ENCODE data around the gene KCNJ9. TPM values are rescaled to one million over a fixed set of nuclear protein-coding genes. Genes with fewer than 3 reads are reported as not detected.

The KCNJ9 gene
- total RNA-seq, 2 experiments from 2014 or later, result not detected

DNA sequence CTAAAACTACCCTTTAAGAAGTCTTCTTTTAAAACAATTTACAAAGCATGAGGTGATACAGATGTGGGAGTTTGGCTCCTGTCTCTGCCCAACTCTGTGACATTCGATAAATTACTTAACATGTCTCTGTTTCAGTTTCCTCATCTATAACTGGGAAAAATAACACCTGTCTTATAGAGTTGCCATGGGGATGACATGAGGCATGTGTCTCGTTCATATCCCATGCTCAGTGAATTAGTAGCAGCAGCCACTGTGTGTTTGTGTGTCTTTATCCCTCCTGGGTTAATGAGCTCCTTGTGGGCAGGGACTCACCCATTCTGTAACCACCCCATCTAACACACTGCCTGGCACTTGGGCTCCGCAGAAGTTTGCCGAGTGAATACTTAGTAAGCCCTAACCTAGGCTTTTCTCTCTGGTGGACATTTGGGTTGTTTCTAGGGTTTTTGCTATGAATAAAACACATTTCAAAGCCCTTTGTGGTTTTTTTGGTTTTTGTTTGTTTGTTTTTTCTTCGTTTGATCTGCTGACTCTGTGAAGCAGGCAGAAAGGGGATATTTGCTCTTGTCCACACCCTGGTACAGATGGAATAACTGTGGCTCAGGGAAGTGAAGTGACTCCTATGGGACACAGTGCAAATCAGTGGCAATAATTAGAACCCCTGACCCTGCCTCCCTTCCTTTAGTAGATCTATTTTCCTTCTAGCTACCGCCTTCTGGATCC is 797 bp upstream of the KCNJ9 start:
- ChIA-PET POLR2A (interaction anchor here (0.9 to 1.4 kb wide), 3 partner anchors 10 to 50 kb away, joined by 3 read pairs; no protein-coding TSS in a partner anchor), CTCF (interaction anchor here (0.9 to 33.7 kb wide), 9 partner anchors 10 to 146 kb away, joined by 3 to 693 read pairs (median 17); partner anchors contain the start of gene KCNJ10)
- TF ChIP-seq, protein P1, sequence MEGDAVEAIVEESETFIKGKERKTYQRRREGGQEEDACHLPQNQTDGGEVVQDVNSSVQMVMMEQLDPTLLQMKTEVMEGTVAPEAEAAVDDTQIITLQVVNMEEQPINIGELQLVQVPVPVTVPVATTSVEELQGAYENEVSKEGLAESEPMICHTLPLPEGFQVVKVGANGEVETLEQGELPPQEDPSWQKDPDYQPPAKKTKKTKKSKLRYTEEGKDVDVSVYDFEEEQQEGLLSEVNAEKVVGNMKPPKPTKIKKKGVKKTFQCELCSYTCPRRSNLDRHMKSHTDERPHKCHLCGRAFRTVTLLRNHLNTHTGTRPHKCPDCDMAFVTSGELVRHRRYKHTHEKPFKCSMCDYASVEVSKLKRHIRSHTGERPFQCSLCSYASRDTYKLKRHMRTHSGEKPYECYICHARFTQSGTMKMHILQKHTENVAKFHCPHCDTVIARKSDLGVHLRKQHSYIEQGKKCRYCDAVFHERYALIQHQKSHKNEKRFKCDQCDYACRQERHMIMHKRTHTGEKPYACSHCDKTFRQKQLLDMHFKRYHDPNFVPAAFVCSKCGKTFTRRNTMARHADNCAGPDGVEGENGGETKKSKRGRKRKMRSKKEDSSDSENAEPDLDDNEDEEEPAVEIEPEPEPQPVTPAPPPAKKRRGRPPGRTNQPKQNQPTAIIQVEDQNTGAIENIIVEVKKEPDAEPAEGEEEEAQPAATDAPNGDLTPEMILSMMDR (IDR thresholded peaks at IDR 0.05), result no peak
- Mint-ChIP-seq H3K9me3 (no peaks in the 10 kb centered on the region), H3K36me3 (ENCODE audit: low read depth) (peaks cover 9% of the 10 kb centered on the region), H3K27ac (no peak overlapping the region), H3K27me3 (peaks cover 50% of the 10 kb centered on the region), H3K4me3 (no peak overlapping the region), H3K4me1 (ENCODE audit: low read depth) (peaks cover 17% of the 10 kb centered on the region)
- ATAC-seq (no peak), DNase-seq (no peak)
- intact Hi-C loops (cut with micrococcal nuclease), result loop anchor here (10.0 kb wide), 1 partner anchor 46 kb away; the partner anchor contains the start of gene PIGM

DNA sequence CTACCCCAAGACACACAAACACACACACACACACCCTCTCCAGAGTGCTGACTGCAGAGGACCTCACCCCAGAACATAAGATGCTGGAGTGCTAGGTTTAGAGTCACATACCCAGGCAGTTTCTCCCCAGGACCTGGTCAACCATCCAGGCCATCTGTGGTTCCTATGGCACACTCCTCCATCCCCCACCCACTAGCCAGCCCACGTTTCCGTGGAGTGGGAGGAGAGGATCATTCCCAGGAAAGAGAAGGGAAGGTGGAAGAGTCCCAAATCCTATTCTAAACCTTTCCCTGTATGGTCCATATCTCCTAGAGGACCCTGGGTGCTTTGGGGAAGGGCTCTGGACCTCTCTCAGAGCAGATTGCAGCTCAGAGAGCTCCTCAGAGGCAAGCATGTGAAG is 1.1 kb downstream of the KCNJ9 start:
- intact Hi-C loops (cut with micrococcal nuclease), result loop anchor here (10.0 kb wide), 1 partner anchor 48 kb away; the partner anchor contains the start of gene PIGM
- peaks cover 11% of the 10 kb centered on the region for H3K36me3 Mint-ChIP-seq (ENCODE audit: low read depth)
- ChIA-PET CTCF (interaction anchor here (5.6 to 33.7 kb wide), 5 partner anchors 12 to 75 kb away, joined by 44 to 693 read pairs (median 82); partner anchors contain the start of genes IGSF8 and KCNJ10), POLR2A (interaction anchor here (0.7 to 1.6 kb wide), 6 partner anchors 14 to 159 kb away, joined by 3 read pairs; partner anchors contain the start of gene PIGM)
- no peaks in the 10 kb centered on the region for H3K9me3 Mint-ChIP-seq
- TF ChIP-seq, protein P1 (IDR thresholded peaks at IDR 0.05), result no peak
- no peak overlapping the region for H3K4me3 Mint-ChIP-seq
- H3K27ac Mint-ChIP-seq, result no peak overlapping the region
- H3K27me3 Mint-ChIP-seq, result peaks cover 46% of the 10 kb centered on the region
- H3K4me1 Mint-ChIP-seq (ENCODE audit: low read depth), result peaks cover 17% of the 10 kb centered on the region
- no peak for ATAC-seq
- no peak for DNase-seq

DNA sequence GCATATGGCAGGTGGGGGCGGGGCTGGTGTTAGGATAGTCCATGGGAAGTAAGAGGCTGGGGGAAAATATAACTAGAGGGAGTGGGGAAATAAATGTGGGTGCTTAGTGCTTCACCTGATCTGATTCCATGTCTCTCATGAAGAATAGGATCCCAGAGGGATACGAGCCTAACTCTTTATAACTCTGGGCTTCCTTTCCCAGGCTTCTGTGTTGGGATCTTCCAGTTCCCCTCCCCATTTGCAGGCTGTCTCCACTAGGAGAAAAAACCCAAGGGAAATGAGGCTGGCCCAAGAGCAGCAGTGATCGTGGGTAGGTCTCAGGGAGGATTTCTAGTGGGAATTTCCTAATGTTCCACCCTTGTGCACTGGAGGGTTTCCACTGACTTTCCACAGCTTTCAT is 1.6 kb downstream of the KCNJ9 start:
- POLR2A ChIA-PET, result interaction anchor here (0.7 to 1.3 kb wide), 4 partner anchors 14 to 80 kb away, joined by 3 read pairs; no protein-coding TSS in a partner anchor
- peaks cover 44% of the 10 kb centered on the region for H3K27me3 Mint-ChIP-seq
- H3K27ac Mint-ChIP-seq, result no peak overlapping the region
- H3K4me3 Mint-ChIP-seq, result no peak overlapping the region
- no peak for ATAC-seq
- CTCF ChIA-PET, result interaction anchor here (1.1 to 33.7 kb wide), 7 partner anchors 12 to 76 kb away, joined by 3 to 693 read pairs (median 58); partner anchors contain the start of genes IGSF8 and KCNJ10
- peaks cover 17% of the 10 kb centered on the region for H3K4me1 Mint-ChIP-seq (ENCODE audit: low read depth)
- H3K9me3 Mint-ChIP-seq, result no peaks in the 10 kb centered on the region
- intact Hi-C loops (cut with micrococcal nuclease), result loop anchor here (10.0 kb wide), 1 partner anchor 48 kb away; the partner anchor contains the start of gene PIGM
- DNase-seq, result no peak
- peaks cover 11% of the 10 kb centered on the region for H3K36me3 Mint-ChIP-seq (ENCODE audit: low read depth)
- TF ChIP-seq, protein P1 (IDR thresholded peaks at IDR 0.05), result no peak

DNA sequence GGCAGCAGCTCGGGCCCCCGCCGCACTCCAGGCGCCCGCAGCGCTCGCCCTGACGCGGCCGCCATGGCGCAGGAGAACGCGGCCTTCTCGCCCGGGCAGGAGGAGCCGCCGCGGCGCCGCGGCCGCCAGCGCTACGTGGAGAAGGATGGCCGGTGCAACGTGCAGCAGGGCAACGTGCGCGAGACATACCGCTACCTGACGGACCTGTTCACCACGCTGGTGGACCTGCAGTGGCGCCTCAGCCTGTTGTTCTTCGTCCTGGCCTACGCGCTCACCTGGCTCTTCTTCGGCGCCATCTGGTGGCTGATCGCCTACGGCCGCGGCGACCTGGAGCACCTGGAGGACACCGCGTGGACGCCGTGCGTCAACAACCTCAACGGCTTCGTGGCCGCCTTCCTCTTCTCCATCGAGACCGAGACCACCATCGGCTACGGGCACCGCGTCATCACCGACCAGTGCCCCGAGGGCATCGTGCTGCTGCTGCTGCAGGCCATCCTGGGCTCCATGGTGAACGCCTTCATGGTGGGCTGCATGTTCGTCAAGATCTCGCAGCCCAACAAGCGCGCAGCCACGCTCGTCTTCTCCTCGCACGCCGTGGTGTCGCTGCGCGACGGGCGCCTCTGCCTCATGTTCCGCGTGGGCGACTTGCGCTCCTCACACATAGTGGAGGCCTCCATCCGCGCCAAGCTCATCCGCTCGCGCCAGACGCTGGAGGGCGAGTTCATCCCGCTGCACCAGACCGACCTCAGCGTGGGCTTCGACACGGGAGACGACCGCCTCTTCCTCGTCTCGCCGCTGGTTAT is 2.8 kb downstream of the KCNJ9 start:
- CTCF ChIA-PET, result interaction anchor here (0.9 to 33.7 kb wide), 18 partner anchors 7 to 294 kb away, joined by 3 to 693 read pairs (median 9); partner anchors contain the start of genes ATP1A4, IGSF8, KCNJ10 and PEA15
- Mint-ChIP-seq H3K27ac (no peak overlapping the region), H3K4me1 (ENCODE audit: low read depth) (peaks cover 13% of the 10 kb centered on the region), H3K4me3 (peak overlapping the region; percentile 46), H3K27me3 (peaks cover 37% of the 10 kb centered on the region), H3K36me3 (ENCODE audit: low read depth) (peaks cover 16% of the 10 kb centered on the region), H3K9me3 (no peaks in the 10 kb centered on the region)
- ATAC-seq, result peak; percentile 74
- POLR2A ChIA-PET, result interaction anchor here (0.9 to 1.9 kb wide), 4 partner anchors 14 to 37 kb away, joined by 3 to 8 read pairs (median 4); partner anchors contain the start of gene IGSF8
- TF ChIP-seq, protein P1 (IDR thresholded peaks at IDR 0.05), result peak; percentile 80
- peak; percentile 84 for DNase-seq
- intact Hi-C loops (cut with micrococcal nuclease), result loop anchor here (10.0 kb wide), 1 partner anchor 49 kb away; the partner anchor contains the start of gene PIGM
